SU-DHL-6 (cell line): ENCODE data around the gene MAU2.

Experiments used
- H2AFZ ChIP-seq: fragments of 200-600 bp; sonication (generic); 2 replicates; pipeline ENCODE4 v1.6.1; 2014; ENCODE audit warnings: low read depth, mild to moderate bottlenecking, moderate library complexity, mixed read lengths, antibody characterized with exemption, low read length; ENCODE audit not compliant: severe bottlenecking
- H3F3A ChIP-seq: fragments of 200-600 bp; shearing (Covaris generic); 2 replicates; pipeline ENCODE4 v1.6.0; 2016; ENCODE audit warnings: antibody characterized with exemption, mild to moderate bottlenecking; ENCODE audit not compliant: insufficient read depth
- H3K27ac ChIP-seq: fragments of 200-600 bp; sonication (generic); 2 replicates; pipeline ENCODE4 v1.5.1; 2016; ENCODE audit warnings: low read depth, mild to moderate bottlenecking, low read length, moderate library complexity, mixed read lengths
- H3K27me3 ChIP-seq: fragments of 200-600 bp; sonication (generic), shearing (Covaris generic); 2 replicates; pipeline ENCODE4 v1.6.0; 2014; ENCODE audit warnings: mild to moderate bottlenecking, low read length
- H3K36me3 ChIP-seq: fragments of 200-600 bp; sonication (generic); 2 replicates; pipeline ENCODE4 v1.6.1; 2014; ENCODE audit warnings: mild to moderate bottlenecking, low read length, mixed read lengths
- H3K4me2 ChIP-seq: fragments of 300-600, 200-600 bp; shearing (Covaris generic), sonication (generic); 2 replicates; pipeline ENCODE4 v1.6.0; 2014; ENCODE audit warnings: low read length, low read depth, mild to moderate bottlenecking; ENCODE audit not compliant: poor library complexity, severe bottlenecking
- H3K4me3 ChIP-seq: fragments of 200-600 bp; sonication (generic); 2 replicates; pipeline ENCODE4 v1.5.1; 2014; ENCODE audit warnings: antibody characterized with exemption, low read length, mild to moderate bottlenecking, mixed read lengths; ENCODE audit not compliant: insufficient read depth, poor library complexity, severe bottlenecking
- H3K79me2 ChIP-seq: fragments of 200-600 bp; sonication (generic); 2 replicates; pipeline ENCODE4 v1.6.1; 2014; ENCODE audit warnings: mild to moderate bottlenecking, low read length, moderate library complexity; ENCODE audit not compliant: insufficient read depth
- H3K9ac ChIP-seq: fragments of 200-600 bp; sonication (generic); 2 replicates; pipeline ENCODE4 v1.7.0; 2014; ENCODE audit warnings: mild to moderate bottlenecking, low read length
- H3K9me2 ChIP-seq: fragments of 200-600 bp; sonication (generic); replicated peaks from 2 replicates; pipeline ENCODE4 v1.6.1; 2014; ENCODE audit warnings: low read length; ENCODE audit not compliant: insufficient read depth
- H3K9me3 ChIP-seq: fragments of 200-600 bp; sonication (generic); 2 replicates; pipeline ENCODE4 v1.6.1; 2014; ENCODE audit warnings: low read length, mixed read lengths; ENCODE audit not compliant: insufficient read depth
- H4K20me1 ChIP-seq: fragments of 200-600 bp; sonication (generic); 2 replicates; pipeline ENCODE4 v1.6.1; 2014; ENCODE audit warnings: low read depth, mild to moderate bottlenecking, antibody characterized with exemption, low read length, moderate library complexity, mixed read lengths
- CTCF ChIP-seq: fragments of 200-600 bp; sonication (generic); IDR thresholded peaks from one replicate; pipeline ENCODE4 v1.5.1; 2017; ENCODE audit warnings: antibody characterized with exemption, mild to moderate bottlenecking, low read length, moderate library complexity; ENCODE audit not compliant: insufficient read depth, poor library complexity, severe bottlenecking
- EZH2phosphoT487 ChIP-seq: fragments of 200-600 bp; sonication (generic), shearing (Covaris generic); conservative IDR thresholded peaks from 2 replicates; pipeline ENCODE4 v1.6.1; 2018; ENCODE audit warnings: mild to moderate bottlenecking, antibody characterized with exemption, low read length, moderate library complexity, mixed read lengths

The MAU2 gene

GRCh38 chr19:19354007-19354406 lies 33.4 kb downstream of the MAU2 start:
- Histone ChIP-seq H4K20me1 (no peaks in the 10 kb centered on the region), H3K27me3 (no peaks in the 10 kb centered on the region), H3K27ac (no peak overlapping the region), H3K4me3 (no peak overlapping the region), H3K9me3 (no peaks in the 10 kb centered on the region), H2AFZ (no peak overlapping the region), H3K9me2 (no peaks in the 10 kb centered on the region), H3K79me2 (no peaks in the 10 kb centered on the region), H3K4me2 (no peak overlapping the region), H3K36me3 (no peaks in the 10 kb centered on the region), H3K9ac (no peak overlapping the region), H3F3A (0 out of 2 replicates have a peak, but pooled peaks cover 6% of the 10 kb centered on the region)
- TF ChIP-seq EZH2phosphoT487 (no peak), CTCF (no peak)

GRCh38 chr19:19354932-19355331 lies 34.3 kb downstream of the MAU2 start:
- H3F3A ChIP-seq = 0 out of 2 replicates have a peak, but pooled peaks cover 7% of the 10 kb centered on the region
- H3K4me2 ChIP-seq = no peak overlapping the region
- H3K9me3 ChIP-seq = no peaks in the 10 kb centered on the region
- no peaks in the 10 kb centered on the region for H3K9me2 ChIP-seq
- no peaks in the 10 kb centered on the region for H3K79me2 ChIP-seq
- H3K27me3 ChIP-seq = no peaks in the 10 kb centered on the region
- no peak overlapping the region for H3K27ac ChIP-seq
- no peak for TF ChIP-seq EZH2phosphoT487
- TF ChIP-seq CTCF = no peak
- no peak overlapping the region for H3K9ac ChIP-seq
- no peak overlapping the region for H2AFZ ChIP-seq
- H4K20me1 ChIP-seq = no peaks in the 10 kb centered on the region
- no peaks in the 10 kb centered on the region for H3K36me3 ChIP-seq
- H3K4me3 ChIP-seq = no peak overlapping the region

GRCh38 chr19:19355606-19356139 lies 35.0 kb downstream of the MAU2 start:
- Histone ChIP-seq H3K27me3 (no peaks in the 10 kb centered on the region), H3K9me2 (no peaks in the 10 kb centered on the region), H3K4me2 (no peak overlapping the region), H3K9ac (no peak overlapping the region), H3K36me3 (no peaks in the 10 kb centered on the region), H3K79me2 (no peaks in the 10 kb centered on the region), H3K27ac (no peak overlapping the region), H2AFZ (no peak overlapping the region), H3K9me3 (no peaks in the 10 kb centered on the region), H4K20me1 (no peaks in the 10 kb centered on the region), H3K4me3 (no peak overlapping the region), H3F3A (0 out of 2 replicates have a peak, but pooled peaks cover 12% of the 10 kb centered on the region)
- no peak for TF ChIP-seq CTCF
- TF ChIP-seq EZH2phosphoT487 = no peak
